Dedifferentiated amniotic fluid mesenchymal stem cell (primary cell): ENCODE data around the gene NUBPL.
"Not testable (repeated sequence)": the region's sequence is repeated elsewhere in the genome, so short reads cannot be mapped to it uniquely, and the experiment has no call there.

Source experiments
- DNase-seq: peaks from one replicate; pipeline ENCODE4 v3.0.0-alpha.2; 2016; ENCODE audit errors: extremely low spot score

NUBPL gene

GRCh38 chr14:31811693-31812628 lies 250.8 kb downstream of the NUBPL start:
- not testable (repeated sequence) for DNase-seq

- DNase-seq = not testable (repeated sequence)
These were observed 252.7 kb downstream of the NUBPL start for GRCh38 chr14:31813724-31814490.

DNA sequence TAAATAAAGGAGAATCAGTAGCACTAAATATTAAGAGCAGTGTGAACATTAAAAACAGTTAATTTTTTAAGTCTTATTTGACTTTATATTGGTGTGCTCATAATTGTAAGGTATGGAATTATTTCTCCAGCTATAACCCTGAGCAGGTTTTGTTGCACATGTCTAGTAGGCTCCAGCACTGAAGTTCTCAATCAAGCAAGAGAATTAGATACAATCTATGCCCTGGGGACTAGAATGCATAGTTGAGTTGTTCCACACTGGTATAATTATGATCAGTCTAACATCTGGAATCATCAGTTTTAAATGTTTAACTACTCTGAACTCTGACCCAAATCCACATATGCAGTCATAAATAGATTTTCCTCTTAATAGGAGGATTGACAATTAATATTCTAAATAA lies 258.1 kb downstream of the NUBPL start:
- DNase-seq = no peak

DNA sequence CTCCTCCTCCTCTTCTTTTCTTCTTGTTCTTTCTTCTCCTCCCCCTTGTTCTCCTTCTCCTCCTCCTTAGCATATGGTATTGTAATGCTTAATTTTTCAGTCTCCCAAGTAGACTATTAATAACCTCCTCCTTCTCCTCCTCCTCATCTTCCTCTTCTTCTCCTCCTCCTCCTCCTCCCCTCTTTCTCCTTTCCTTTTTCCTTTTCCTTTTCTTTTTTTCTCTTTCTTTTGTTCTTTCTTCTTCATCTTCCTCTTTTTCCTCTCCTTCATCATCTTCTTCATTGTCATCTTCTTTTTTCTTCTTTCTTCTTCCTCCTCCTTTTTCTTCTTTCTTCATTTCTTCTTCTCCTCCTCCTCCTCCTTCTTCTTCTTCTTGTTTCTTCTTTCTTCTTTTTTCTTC lies 264.3 kb downstream of the NUBPL start:
- no peak for DNase-seq

DNA sequence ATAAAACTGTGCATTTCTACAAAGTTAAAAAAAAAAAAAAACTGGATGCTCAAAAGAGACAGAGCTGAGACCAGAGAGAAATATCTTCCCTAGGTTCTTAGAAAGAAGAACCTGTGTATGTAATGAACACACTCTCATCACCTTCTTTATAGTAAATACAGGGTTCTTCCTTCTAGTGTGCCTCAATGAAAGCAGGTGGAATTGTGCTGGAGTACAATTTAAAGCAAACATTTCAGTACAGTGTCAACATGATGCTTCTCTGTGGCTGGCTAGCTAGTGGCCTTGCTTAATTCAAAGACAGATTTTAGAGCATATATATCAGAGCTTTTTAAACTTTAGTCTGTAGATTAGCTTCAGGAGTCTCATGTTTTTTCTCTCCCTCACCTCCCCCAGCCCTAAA lies 266.1 kb downstream of the NUBPL start:
- no peak for DNase-seq

DNA sequence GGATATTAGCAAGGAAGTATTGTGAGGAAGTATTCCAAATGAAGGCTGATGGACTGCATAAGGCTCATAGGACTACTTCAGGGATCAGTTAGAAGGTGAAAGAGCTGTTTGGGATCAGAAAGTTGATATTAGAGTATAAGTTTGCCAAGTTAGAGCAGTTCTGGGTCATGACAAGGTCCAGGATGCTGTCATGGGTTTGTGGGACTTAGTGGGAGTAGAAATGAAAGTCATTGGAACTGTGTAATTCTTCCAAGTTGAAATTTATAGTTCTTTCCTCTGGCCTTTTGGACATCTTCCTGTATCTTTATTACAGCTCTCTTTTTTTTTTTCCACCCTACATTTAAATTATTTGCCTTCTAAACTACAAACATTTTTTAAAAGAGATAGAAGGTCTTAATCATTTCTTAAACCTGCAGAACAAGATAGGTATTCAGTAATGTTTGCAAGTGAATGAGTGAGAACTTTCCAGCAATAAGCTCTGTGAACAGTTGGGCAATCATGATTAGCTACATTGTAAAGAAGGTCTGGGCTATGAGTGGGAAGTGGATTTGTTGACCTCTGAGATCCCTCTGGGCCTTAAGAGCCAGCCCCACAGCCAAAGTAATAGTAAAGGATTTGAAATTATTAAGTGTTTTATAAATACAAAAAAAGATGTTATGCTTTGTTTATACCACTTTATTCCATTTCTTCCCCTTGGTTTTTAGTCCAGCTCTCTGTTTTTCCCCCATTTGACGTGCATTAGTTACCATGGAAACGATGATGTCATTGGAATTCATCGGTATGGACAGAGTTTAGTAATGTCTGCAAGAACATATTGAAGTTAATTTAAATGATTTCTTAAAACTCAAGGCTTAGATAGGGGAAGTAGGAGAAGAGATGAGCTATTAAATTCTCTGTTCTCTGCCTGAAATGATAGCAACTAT lies 268.0 kb downstream of the NUBPL start:
- DNase-seq = peak; percentile 44

- DNase-seq = no peak
These were observed 273.4 kb downstream of the NUBPL start for GRCh38 chr14:31834616-31835015.

DNA sequence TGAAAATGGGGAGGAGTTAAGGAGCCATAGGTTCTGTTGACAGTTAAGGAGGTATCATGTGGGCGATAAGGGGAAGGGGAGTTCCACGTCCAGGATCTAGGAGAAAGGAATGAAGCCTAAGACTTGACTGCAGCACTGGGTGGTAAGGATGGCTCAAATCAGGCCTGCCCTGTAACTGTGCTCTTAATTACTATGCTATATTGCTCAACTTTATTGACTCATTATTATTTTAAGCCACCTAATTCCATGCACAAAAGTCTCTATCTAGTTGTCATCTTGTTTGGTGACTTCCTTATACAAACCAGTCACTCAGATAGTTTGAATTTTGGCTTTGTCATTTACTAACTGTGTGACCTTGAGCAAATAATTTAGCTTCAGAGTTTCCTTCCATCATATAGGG lies 273.8 kb downstream of the NUBPL start:
- no peak for DNase-seq

GRCh38 chr14:31837031-31837430 lies 275.8 kb downstream of the NUBPL start:
- DNase-seq = no peak

- no peak for DNase-seq
These were observed 281.7 kb downstream of the NUBPL start for GRCh38 chr14:31842899-31843298.

DNA sequence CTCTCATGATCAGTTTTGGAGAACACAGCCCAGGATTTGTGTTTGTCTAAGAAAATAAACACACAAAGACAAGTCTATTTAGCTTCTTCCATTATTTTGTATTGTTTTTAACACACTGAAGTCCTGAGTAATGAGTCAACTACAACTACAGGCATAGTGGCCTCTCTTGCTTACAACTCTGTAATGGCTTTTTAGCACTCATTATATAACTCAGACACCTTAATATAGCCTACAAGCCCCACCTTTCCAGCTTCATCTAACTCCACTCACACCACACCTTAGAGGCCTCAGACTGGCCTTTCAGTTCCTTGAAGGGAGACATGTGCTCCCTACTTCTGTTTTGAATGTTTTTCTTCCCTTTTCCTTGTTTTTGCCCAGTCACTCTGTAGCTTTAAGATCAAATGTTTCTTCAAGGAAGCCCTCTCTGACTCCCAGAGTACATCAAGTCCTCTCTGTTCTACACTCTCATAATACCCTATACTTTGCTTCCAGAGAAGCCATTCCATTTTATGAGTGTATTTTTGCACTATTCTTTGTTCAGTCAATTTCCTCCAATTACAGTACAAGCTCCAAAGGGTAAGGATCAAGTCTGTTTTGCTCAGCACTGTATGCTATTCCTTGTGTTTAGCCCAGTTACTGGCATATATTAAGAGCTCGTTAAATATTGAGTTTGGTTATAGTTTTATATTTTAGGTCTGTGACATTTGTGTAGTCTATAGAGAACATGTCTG lies 282.3 kb downstream of the NUBPL start:
- DNase-seq = no peak

GRCh38 chr14:31854508-31855075 lies 293.4 kb downstream of the NUBPL start:
- DNase-seq = no peak

- no peak for DNase-seq
These were observed 294.1 kb downstream of the NUBPL start for GRCh38 chr14:31855262-31855661.

GRCh38 chr14:31856003-31856402 lies 294.8 kb downstream of the NUBPL start:
- DNase-seq = not testable (repeated sequence)

DNA sequence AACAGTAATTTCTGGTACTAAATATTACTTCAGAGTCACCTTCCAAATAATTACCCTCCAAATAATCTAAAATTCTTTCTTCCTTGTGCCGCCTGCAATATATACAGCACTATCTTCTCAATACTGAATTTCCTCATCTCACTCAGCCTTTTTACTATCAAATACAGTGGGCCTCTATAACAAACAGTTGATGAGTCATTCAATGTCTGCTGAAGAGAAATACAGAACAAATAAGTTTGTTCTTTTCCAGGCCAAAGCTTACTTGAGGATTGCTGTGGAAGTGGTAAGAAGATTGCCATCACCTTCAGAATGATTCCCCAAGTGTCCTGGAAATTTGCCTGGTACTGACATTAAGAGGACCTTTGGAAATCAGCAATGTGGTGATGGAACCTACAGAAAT lies 297.7 kb downstream of the NUBPL start:
- no peak for DNase-seq

GRCh38 chr14:31864937-31865855 lies 304.0 kb downstream of the NUBPL start:
- no peak for DNase-seq

- no peak for DNase-seq
These were observed 306.4 kb downstream of the NUBPL start for GRCh38 chr14:31867570-31867969.

DNA sequence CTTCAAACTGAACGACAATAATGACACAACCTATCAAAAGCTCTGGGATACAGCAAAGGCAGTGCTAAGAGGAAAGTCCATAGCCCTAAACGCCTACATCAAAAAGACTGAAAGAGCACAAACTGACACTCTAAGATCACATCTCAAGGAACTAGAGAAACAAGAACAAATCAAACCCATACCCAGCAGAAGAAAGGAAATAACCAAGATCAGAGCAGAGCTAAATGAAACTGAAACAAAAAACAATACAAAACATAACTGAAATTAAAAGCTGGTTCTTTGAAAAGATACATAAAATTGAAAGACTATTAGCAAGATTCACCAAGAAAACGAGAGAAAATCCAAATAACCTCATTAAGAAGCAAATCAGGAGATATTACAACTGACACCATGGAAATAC lies 306.9 kb downstream of the NUBPL start:
- DNase-seq = not testable (repeated sequence)

DNA sequence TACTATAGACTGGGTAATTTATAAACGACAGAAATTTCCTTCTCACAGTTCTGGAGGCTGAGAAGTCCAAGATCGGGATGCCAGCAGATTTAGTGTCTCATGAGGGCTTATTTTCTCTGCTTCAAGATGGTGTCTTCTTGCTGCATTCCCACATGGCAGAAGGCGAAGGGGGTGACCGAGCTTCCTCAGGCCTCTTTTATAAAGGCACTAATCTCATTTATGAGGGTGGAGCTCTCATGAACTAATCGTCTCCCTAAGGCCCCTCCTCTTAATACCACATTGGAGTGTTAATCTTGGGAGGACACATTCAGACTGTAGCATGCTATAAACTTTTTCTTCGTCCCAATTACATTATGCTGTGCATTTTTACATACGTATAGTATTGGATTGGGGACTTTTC lies 315.5 kb downstream of the NUBPL start:
- DNase-seq = no peak
